NCI-H2107 treated with DMSO at 0.1 percent for 48 hours (cell line): ENCODE measurements around the gene LGALS3BP.

Source experiments
- DNase-seq: peaks from one replicate; lab custom pipeline; 2025; ENCODE audit not compliant: unreplicated experiment; lab: John Stamatoyannopoulos, UW

The LGALS3BP gene

DNA sequence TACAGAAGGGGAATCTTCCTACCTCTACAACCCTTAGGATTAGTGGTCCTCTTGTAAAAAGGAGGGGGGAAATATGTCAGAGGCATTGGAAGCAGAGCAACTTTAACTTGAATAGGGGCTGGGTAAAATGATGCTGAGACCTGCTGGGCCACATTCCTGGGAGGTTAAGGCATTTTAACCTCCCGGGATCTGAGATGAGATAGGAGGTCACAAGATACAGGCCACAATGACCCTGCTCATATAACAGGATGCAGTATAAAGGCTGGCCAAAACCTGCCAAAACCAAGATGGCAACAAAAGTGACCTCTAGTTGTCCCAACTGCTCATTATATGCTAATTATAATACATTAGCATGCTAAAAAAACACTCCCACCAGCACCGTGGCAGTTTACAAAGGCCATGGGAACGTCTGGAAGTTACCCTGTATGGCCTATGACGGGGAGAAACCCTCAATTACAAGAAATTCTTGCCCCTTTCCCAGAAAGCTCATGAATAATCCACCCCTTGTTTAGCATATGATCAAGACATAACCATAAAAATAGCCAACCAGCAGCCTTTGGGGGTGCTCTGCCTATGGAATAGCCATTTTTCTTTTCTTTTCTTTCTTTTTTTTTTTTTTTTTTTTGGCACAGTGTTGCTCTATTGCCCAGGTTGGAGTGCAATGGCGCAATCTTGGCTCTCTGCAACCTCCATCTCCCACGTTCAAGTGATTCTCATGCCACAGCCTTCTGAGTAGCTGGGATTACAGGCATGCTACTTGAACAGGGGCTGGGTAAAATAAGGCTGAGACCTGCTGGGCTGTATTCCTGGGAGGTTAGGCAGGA lies 38.0 kb upstream of the LGALS3BP start:
- DNase-seq, result no peak

DNA sequence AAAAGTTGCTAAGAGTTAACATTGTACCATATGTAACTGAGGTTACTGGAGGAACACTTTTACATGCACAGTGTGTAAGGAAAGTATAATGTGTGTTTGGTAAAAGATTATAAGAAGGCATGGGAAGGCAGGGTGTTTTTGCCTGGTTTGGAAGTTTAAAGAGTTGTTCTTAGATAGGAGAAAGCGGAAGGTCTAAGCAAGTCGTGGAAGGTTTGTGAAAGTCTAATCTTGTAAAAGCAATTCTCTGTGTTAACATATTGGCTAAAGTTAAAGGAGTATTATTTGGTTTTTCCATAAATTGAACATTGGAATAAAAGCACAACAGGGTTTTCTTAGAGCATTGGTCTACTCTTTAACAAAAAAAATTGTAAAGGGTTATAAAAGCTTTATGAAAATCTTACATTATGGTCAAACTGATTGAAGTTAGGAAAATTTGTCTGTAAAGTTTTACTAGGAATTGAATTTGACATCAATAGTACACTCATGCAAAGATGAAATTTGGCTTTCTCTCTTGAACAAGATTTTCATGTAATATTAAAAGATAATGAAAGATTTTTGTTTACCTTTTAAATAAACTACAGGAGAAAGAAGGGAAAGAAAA lies 34.5 kb upstream of the LGALS3BP start:
- no peak for DNase-seq

DNA sequence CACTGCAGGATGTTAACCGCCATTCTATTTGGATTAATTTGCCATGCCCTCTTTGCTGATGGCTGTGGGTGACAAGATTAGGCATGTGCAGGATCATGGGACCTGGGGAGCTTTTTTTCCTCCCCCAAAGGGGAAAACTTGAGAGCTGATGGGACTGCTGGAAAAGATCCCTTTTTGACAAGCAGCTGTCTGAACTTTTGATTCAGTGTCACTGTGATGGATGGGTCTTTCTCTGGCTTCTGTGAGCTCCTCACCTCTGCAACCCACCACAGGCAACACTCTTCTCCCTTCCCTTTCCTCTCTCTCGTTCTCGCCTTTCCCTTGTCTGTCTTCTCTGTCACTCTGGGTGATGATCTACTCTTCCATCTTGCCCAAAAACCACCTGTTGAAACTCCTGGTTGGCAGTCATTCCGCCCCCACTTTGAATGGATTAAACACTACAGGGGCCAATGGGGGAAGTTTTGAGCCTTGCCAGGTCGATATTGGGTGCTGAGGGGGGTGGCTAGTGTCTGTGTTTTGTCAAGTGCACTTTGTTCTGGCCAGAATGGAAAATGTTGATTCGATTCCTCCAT lies 32.9 kb upstream of the LGALS3BP start:
- no peak for DNase-seq

DNA sequence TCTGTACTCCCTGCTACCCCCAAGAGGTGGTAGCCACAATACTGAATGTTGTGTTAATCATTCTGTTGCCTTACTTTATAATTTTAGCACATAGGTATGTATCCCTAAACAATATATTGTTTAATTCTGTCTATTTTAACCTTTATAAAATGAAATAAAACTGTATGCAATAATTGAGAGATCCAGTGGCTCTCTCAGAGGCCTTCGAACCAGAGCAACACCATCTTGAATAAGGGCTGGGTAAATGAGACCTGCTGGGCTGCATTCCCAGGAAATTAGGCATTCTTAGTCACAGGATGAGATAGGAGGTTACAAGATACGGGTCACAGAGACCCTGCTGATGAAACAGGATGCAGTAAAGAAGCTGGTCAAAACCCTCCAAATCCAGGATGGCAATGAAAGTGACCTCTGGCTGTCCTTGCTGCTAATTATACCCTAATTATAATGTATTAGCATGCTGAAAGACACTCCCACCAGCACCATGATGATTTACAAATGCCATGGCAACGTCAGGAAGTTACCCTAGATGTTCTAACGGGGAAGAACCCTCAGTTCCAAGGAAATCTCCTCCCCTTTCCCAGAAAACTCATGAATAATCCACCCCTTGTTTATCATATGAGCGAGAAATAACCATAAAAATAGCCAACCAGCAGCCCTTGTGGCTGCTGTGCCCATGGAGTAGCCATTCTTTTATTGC lies 31.9 kb upstream of the LGALS3BP start:
- DNase-seq, result no peak

DNA sequence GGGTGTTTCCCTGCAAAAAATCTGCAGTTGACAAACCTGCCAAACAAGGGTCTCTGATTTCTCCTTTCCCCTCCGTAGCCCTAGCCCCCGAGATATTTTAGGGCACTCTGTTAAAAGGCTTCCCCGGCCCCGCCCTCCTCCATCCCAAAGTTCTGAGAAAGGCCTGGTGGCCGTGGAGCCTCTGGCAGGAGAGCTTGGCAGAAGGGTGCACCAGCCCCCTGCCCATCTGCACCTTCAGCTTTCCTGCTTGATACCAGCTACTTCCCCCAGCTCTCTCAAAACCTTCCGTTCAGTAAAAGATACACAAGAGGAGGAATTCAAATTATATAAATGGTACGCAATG lies 30.6 kb upstream of the LGALS3BP start:
- DNase-seq, result no peak

DNA sequence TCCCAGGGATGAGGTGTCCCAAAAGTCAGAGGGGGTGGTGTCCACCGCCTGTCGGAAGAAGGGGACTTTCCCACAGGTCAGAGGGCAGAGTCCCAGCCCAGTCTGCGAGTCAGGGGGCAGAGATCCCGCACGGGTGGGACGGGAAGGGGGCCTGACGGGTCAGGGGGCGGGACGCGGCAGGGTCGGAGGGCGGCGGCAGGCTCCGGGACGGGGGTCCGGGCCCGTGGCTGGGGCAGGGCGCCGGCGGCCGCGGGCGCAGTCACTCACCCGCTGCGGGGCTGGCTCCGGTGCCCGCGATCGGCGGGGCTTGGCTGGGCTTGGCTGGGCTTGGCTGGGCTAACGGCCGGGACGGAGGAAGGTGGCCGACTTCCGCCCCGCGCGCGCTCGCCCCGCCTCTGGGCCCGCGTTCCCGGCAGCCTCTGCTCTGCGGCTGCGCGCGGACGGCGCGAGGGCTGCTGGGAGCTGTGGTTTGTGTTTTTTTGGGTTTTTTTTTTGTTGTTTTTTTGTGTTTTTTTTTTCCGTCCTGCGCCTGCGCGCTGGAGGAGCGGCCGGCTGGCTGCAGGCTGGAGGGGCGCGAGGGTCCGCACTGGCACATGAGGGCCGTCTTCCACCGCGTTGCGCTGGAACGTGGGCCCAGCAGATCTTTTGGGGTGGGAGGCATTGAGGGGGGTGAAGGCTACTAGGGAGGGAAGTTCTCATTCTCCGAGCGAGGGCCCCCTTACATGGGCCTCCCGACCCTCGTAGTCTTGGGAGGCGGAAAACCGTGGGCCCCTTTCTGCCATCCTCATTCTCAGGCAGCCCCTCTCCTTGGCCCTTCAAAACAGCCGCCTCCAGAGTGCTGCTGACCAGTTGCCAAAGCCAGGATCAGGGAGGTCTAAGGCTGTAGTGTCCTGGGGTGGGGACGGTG lies 29.9 kb upstream of the LGALS3BP start, which contains the start of gene CANT1:
Gene CANT1, minus strand, starts transcription at position 368 of the 907 bp plus-strand sequence. CDS start 12,142 bp downstream, outside the sequence.
- peak; percentile 33 for DNase-seq

DNA sequence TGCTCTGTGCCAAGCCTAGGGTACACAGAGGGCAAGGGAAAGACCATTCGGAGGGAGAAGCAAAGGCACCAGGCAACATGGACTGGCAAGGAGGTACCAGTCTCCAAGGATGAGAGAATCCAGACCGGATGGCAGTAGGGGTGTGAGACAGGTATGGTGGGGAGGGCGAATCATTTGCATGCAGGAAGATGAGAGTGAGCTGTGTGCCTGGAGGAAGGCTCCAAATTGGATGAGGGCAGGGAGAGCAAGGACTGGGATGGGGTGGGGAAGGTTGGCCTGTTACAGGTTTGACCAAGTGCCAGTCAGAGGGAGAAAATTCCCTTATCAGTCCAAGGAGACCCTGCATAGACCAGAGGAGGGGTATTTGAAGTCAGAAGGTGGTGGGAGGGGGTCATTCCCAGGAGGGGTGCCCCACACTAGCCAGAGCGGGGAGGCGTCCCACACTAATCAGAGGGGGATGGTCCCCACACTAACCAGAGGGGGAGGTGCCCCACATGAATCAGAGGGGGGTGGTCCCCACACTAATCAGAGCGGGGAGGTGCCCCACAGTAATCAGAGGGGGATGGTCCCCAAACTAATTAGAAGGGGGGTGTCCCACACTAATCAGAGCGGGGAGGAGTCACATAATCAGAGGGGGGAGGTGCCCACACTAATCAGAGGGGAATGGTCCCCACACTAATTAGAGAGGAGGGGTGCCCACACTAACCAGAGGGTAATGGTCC lies 29.1 kb upstream of the LGALS3BP start:
- no peak for DNase-seq

DNA sequence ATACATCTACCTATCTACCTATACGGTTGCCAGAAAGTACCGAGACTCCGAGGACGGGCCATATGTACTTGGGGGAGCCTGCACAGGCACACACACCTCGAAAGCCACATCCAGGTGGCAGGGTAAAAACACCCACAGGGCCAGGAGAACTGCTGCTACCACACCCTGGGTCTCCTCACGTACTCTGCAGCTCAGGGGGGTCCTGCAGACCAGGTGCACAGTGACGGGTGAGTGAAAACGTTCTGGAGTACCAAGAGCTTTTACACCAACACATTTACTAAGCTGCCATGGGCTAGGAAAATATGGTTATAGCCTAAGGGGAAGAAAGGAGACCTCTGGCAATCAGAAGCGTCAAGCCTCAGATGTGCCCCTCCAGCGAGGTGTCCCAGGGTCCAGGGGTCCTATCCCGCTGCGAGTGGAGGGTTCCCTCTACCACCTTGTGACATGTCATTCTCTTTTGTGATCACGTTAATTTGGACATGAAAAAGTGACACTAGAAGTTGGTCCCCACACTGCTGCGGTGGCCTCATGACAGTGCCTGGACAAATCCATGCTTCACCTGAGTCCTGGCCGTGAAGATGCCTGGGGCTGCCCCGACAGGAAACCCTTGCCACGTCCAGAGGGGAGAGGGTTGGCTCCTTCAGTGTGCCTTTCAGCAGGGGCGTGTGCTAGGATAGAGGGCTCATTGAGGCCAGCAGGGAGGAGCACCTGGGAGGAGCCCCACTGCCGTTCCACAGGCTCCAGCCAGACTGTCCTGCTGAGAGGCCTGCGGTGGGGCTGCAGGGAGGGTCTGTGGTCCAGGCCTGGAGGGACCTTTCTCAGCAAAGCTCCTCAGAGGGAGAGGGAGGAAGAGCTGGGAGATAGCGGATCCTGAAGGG lies 28.0 kb upstream of the LGALS3BP start:
- DNase-seq, result no peak

DNA sequence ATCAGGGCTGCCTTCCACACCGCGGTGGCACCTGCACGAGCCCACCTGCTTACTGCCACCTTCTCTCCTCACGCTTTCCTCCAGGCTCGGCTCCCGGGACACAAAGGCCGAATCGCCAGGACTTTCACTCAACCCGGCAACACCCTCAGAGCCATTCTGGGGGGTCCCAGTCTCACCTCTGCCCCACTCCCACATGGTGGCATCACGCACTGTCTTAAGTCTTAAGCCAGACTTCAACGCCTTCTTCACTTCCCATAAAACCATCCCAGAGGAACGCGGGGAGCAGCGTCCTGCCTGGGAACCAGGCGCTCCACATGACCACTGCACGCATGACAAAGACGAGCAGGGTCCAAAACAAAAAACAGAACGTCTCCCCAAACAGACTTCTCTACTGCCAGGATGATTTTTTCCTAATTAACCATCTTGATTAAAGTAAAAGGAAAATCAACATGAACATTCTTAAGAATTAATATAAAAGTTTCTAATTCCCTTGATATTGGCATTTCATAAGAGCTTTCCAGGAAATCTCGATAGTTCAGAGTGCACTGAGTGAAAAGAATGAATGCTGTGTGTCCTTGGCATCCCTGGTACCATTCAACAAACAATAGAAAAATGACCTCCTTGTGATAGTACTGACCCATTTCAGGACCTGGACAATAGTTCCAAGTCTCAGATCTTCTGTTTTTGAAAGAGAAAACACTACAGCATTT lies 27.2 kb upstream of the LGALS3BP start:
- no peak for DNase-seq

DNA sequence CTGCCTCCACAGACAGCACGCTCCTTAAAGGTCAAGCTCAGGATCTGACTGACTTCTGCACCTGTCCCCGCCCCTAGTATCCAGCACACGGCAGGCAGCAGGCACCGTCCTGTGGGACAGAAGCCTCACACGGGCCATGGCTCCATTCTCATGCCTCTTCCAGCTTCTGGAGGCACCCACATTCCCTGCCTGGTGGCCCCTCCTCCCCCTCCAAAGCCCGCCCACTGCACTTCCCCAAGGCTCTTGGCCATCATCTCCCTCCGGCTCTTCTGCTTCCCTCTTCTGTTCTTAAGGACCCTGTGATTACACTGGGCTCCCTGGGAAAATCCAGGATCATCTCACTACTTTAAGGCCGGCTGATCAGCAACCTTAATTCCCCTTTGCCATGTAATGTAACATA lies 26.3 kb upstream of the LGALS3BP start:
- no peak for DNase-seq

DNA sequence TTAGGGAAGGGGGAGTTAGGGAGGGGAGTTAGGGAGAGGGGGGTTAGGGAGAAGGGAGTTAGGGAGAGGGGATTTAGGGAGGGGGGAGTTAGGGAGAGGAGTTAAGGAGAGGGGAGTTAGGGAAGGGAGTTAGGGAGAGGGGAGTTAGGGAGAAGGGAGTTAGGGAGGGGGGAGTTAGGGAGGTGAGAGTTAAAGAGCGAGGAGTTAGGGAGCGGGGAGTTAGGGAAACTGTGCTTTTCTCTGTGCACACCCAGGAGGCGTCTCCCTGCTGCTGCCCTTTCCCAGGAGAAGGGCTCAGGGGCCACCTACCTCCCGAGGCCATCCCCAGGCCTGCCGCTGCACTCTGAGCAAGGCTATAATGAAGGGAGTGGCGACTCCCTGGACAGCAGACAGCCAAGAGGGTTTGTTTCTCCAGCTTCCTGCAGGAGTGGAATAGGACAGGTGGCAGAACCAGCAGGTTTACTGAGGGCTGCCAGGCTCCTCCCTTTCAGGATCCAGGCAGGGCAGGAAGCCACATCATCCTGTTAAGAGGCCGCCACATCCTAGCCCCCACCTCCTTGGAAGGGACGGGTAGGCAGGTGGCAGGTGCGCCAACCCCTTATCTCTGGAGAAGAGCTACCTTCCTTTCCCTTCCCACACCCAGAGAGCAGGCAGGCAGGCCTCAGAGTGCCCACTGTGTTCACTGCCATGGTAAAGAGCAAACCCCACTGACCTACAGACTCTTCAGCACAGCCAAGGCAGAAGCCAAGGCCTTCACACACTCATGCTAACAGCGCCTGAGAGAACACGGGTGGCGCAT lies 25.5 kb upstream of the LGALS3BP start:
- DNase-seq, result peak; percentile 83

DNA sequence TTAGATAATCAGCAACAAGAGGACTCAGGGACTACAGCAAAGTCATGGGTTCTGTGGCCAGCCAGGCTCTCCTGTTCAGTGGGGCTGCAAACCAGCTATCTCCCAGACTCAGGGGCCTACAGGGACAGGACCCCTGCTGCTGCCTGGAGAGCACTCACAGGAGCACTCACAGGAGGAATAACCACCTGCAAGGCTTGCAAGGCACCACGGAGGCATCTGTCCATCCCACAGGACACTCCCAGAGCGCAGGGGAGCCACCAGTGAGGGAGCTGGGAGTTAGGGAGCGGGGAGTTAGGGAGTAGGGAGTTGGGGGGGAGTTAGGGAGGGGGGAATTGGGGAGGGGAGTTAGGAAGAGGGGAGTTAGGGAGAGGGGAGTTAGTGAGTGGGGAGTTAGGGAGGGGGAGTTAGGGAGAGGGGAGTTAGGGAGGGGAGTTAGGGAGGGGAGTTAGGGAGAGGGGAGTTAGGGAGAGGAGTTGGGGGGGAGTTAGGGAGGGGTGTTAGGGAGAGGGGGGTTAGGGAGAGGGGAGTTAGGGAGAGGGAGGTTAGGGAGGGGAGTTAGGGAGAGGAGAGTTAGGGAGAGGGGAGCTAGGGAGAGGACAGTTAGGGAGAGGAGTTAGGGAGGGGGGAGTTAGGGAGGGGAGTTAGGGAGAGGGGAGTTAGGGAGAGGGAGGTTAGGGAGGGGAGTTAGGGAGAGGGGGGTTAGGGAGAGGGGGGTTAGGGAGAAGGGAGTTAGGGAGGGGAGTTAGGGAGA lies 24.1 kb upstream of the LGALS3BP start:
- no peak for DNase-seq

DNA sequence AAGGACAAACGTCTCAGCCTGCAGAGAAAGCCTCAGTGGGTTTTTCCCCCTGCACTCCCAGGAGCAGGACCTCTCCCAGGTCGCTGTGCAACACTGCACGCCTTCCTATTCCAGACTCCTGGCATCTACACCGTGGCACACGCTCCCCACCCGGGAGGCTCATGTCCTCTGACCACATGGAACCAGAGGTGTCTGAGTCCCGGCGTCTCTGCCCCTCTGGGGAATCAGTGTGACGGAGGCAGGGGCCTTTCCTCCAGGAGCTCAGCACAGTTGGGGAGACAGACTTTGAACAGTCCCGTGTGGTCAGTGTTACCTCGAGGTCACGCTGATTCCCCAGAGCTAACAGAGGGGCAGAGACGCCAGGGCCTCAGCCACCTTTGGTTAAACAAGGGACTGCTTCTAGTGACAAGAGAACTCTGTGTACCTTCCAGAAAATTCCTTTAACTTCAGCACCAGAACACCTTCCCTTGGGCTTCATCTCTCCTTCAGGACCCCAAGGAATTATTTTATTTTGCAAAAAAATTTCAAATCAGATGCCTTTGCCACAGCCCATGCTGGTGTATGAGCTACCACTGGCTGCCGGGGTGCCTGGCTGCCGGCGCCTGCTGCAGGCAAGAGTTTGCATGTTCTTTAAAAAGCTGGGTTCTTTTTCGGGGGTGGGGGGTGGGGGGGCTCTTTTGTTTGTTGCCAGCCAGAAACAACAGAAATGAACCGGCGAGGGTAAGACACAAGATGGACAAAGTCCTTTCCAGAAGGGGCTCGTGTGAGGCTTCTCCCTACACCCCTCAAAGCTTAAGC lies 23.3 kb upstream of the LGALS3BP start:
- DNase-seq, result no peak

DNA sequence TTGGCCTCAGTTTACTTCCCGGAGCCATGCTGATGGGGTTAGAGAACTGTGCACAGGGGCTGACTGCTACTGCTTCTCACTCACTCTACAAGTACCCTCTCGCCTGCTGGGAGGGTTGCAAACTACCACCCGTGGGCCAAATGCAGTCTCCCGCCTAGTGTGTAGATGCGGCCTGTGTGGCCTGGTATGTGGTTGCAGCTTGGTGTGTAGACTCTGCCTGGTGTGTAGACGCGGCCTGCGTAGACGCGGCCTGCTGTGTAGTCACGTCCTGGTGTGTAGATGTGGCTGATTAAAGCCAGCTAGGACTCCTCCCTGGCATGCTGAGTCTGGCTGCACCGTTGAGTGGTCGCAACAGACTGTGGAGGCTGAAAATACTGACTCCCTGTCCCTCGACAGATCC lies 22.6 kb upstream of the LGALS3BP start:
- no peak for DNase-seq

DNA sequence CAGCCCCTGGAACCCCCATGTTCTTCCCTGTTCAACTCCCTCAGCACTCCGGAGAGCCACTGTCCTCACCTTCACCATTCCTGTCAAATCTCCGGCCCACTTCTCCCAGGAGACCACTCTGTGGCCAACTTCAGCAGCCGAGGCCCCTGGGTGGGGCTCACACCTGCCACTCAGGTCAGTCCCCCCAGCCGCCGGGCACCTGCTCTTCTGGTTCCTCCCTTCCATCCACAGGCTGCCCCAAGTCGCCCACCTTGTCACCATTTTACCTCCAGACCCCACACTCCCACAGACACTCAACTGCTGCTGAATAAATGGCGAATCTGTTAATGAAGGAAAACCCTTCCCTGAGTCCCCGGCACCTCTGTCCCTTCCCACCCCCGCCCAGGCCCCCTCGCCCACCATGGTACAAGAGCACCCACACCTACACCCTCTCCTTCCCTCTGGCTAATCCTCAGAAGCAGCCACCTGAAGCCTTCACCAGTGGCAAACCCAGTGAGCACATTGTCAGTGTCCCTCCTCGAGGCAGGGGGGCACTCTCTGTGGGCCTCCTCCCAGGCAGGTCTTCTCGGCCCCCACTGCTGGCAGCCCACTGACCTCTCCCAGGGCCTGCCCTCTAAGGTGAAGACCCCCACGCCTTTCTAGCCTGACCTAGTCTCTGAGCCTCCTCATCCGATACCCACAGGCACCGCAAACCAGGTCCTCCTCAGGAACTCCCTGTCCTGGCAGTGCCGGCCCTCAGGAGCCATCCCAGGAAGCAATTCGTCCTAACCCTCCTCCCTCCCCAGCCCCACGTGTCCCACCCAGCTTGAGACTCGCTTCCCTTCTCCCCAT lies 21.7 kb upstream of the LGALS3BP start:
- DNase-seq, result no peak
